ENCODE results near the gene IQCN. TPM values are rescaled to one million over a fixed set of nuclear protein-coding genes. Genes with fewer than 3 reads are reported as not detected.
A peak's percentile ranks its signal among the peaks of the same experiment; 100 is the strongest.

The IQCN gene
- total RNA-seq, 1 donor from 2014 or later = 17.8 TPM

- Mint-ChIP-seq H3K27me3 (no peaks in the 10 kb centered on the region), H3K9me3 (no peaks in the 10 kb centered on the region), H3K4me1 (peaks cover 68% of the 10 kb centered on the region), H3K4me3 (peak overlapping the region; percentile 95), H3K36me3 (ENCODE audit: low read depth) (peaks cover 2% of the 10 kb centered on the region), H3K27ac (peak overlapping the region; percentile 96)
- intact Hi-C loops (cut with micrococcal nuclease) = loop anchor here (1.0 kb wide), 3 partner anchors 8 to 34 kb away; partner anchors contain the start of genes JUND and LSM4
- ATAC-seq (ENCODE audit: low read depth) (no peak), DNase-seq (no peak)
- POLR2A ChIA-PET = interaction anchor here (0.6 to 9.5 kb wide), 18 partner anchors 11 to 267 kb away, joined by 3 to 926 read pairs (median 7); partner anchors contain the start of genes IQCN, JUND, LSM4 and MPV17L2
- CTCF ChIA-PET = interaction anchor here (0.8 to 2.6 kb wide), 4 partner anchors 10 to 33 kb away, joined by 3 to 30 read pairs (median 3); partner anchors contain the start of genes JUND and LSM4
- TF ChIP-seq, protein P1, sequence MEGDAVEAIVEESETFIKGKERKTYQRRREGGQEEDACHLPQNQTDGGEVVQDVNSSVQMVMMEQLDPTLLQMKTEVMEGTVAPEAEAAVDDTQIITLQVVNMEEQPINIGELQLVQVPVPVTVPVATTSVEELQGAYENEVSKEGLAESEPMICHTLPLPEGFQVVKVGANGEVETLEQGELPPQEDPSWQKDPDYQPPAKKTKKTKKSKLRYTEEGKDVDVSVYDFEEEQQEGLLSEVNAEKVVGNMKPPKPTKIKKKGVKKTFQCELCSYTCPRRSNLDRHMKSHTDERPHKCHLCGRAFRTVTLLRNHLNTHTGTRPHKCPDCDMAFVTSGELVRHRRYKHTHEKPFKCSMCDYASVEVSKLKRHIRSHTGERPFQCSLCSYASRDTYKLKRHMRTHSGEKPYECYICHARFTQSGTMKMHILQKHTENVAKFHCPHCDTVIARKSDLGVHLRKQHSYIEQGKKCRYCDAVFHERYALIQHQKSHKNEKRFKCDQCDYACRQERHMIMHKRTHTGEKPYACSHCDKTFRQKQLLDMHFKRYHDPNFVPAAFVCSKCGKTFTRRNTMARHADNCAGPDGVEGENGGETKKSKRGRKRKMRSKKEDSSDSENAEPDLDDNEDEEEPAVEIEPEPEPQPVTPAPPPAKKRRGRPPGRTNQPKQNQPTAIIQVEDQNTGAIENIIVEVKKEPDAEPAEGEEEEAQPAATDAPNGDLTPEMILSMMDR (IDR thresholded peaks at IDR 0.05) = no peak
Observed at GRCh38 chr19:18289471-18290301, 15.4 kb upstream of the IQCN start.

DNA sequence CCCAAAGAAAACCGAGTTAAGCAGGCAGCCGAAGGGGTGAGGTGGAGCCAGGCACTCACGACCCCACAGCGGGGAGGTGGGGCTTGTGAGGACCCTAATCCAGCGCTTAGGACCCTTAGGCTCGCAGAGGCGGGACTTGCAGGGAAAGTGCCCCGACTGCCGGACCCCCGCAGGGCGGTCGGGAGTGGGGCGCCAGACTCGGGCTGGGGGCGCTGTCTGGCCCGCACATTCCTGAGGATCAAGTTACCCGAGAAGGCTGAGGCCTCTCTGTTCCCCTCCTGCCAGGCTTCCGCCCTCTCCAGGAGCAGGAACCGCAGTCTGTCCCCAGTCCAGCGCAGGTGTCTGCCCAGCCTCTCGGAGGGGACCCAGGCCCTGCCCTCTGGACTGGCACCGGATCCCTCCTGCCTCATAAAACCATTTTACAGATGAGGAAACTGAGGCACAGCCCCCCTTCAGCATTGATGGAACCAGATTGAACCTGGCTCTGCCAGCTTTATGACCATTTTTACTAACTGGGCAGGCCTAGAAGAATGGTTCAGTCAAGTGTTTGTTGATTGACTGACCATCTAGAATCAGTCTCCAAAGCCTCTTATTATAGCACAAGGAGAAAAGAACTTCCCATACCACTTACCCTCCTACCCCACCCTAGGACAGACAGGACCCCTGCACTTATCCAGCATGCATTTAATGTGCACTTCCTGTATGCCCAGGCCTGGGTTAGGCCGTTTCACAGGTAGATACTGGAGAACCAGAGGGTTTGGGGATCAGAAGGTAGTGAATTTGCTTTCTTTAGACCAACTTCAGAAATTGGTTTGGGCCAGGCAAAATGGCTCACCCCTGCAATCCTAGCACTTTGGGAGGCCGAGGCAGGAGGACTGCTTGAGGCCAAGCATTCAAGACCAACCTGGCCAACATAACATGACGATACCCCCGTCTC lies 13.9 kb upstream of the IQCN start:
- Mint-ChIP-seq H3K9me3 (no peaks in the 10 kb centered on the region), H3K27ac (no peak overlapping the region)

GRCh38 chr19:18286973-18287635 lies 12.9 kb upstream of the IQCN start:
- peak overlapping the region; percentile 36 for H3K27ac Mint-ChIP-seq
- TF ChIP-seq, protein P1 (IDR thresholded peaks at IDR 0.05) = no peak
- peaks cover 2% of the 10 kb centered on the region for H3K36me3 Mint-ChIP-seq (ENCODE audit: low read depth)
- peaks cover 62% of the 10 kb centered on the region for H3K4me1 Mint-ChIP-seq
- no peaks in the 10 kb centered on the region for H3K27me3 Mint-ChIP-seq
- intact Hi-C loops (cut with micrococcal nuclease) = no loop called here
- no peaks in the 10 kb centered on the region for H3K9me3 Mint-ChIP-seq
- ATAC-seq (ENCODE audit: low read depth) (no peak), DNase-seq (no peak)
- no peak overlapping the region for H3K4me3 Mint-ChIP-seq
- POLR2A ChIA-PET = interaction anchor here (1.0 to 20.0 kb wide), 4 partner anchors 9 to 94 kb away, joined by 4 to 926 read pairs (median 695); partner anchors contain the start of genes IQCN, JUND, LSM4 and MPV17L2
- CTCF ChIA-PET = interaction anchor here (1.7 kb wide), 1 partner anchor 35 kb away, joined by 5 read pairs; the partner anchor contains the start of gene LSM4

More for the DNA sequence above, 13.9 kb upstream of the IQCN start:
- CTCF ChIA-PET = interaction anchor here (2.6 kb wide), 1 partner anchor 8 kb away, joined by 30 read pairs; the partner anchor contains the start of gene JUND
- Mint-ChIP-seq H3K36me3 (ENCODE audit: low read depth) (peaks cover 2% of the 10 kb centered on the region), H3K4me3 (no peak overlapping the region), H3K27me3 (no peaks in the 10 kb centered on the region), H3K4me1 (peaks cover 59% of the 10 kb centered on the region)
- ATAC-seq (ENCODE audit: low read depth) = no peak
- intact Hi-C loops (cut with micrococcal nuclease) = no loop called here
- POLR2A ChIA-PET = interaction anchor here (0.7 to 20.0 kb wide), 7 partner anchors 10 to 117 kb away, joined by 6 to 926 read pairs (median 119); partner anchors contain the start of genes IQCN, JUND and LSM4
- TF ChIP-seq, protein P1 (IDR thresholded peaks at IDR 0.05) = no peak
- DNase-seq = no peak

DNA sequence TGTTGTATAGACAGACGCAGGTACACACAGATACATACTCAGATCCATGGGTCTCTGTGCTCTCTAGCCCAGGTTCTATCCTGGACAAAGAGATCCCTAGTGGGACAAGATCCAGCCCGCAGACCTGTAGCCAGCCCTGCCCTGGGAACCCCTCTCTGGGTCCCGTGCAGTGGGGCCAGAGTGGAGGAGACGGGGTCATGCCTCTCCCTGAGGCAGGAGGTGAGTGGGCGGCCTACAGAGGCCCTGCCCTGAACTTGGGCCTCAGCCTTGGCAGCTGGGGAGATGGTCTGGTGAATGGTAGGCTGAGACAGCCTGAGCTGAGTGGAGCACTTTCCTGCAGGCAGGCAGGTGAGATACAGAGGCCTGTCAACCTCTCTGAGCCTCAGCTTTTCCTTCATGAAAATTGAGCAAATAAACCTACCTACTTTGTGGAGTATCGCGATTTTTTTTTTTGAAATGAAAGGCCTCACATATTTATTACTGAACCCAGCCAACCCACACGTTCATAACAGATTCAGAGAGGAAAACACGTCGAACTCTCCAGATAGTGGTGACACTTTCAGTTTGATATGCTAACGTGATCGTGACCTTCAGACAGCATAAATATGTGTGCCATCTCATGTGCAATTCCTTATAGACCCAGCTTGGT lies 10.6 kb upstream of the IQCN start:
- no peak overlapping the region for H3K4me3 Mint-ChIP-seq
- POLR2A ChIA-PET = interaction anchor here (0.6 to 20.0 kb wide), 4 partner anchors 10 to 947 kb away, joined by 3 to 857 read pairs (median 8); partner anchors contain the start of genes GTPBP3 and LSM4
- no peaks in the 10 kb centered on the region for H3K27me3 Mint-ChIP-seq
- no peak for DNase-seq
- H3K27ac Mint-ChIP-seq = peak overlapping the region; percentile 80
- no peaks in the 10 kb centered on the region for H3K9me3 Mint-ChIP-seq
- CTCF ChIA-PET = no interaction called here
- TF ChIP-seq, protein P1 (IDR thresholded peaks at IDR 0.05) = no peak
- intact Hi-C loops (cut with micrococcal nuclease) = no loop called here
- ATAC-seq (ENCODE audit: low read depth) = no peak
- H3K36me3 Mint-ChIP-seq (ENCODE audit: low read depth) = peaks cover 6% of the 10 kb centered on the region
- H3K4me1 Mint-ChIP-seq = peaks cover 46% of the 10 kb centered on the region
